Caco-2 (cell line): ENCODE data around the gene CRYBB2. TPM values are rescaled to one million over a fixed set of nuclear protein-coding genes. Genes with fewer than 3 reads are reported as not detected.
"Not testable (repeated sequence)": the region's sequence is repeated elsewhere in the genome, so short reads cannot be mapped to it uniquely, and the experiment has no call there.

Source experiments
- BruUV-seq: library from RNA; stranded (reverse); fragments of 400-500 nt; replicated peaks from 2 replicates; lab custom pipeline; 2021; lab: Mats Ljungman, UMichigan
- CTCF ChIA-PET: fragments of 300-600 bp; sonication (Branson Sonifier 250); formaldehyde crosslinking; loops from one replicate; lab custom pipeline; 2022; ENCODE audit warnings: antibody characterized with exemption; lab: Charles Lee
- POLR2A ChIA-PET: fragments of 300-600 bp; sonication (Branson Sonifier 250); formaldehyde crosslinking; loops from one replicate; lab custom pipeline; 2022; ENCODE audit warnings: antibody characterized with exemption; lab: Charles Lee
- DNase-seq, 2 experiments: peaks; one replicate each; pipeline versions ENCODE4 v3.0.0 to v3.0.0-alpha.2; 2020 to 2022
- H3K27me3 ChIP-seq: replicated peaks from 2 replicates; pipeline ENCODE4 v1.6.0; 2011; ENCODE audit warnings: low read length; ENCODE audit not compliant: control insufficient read depth, insufficient read depth
- H3K36me3 ChIP-seq: 2 replicates; pipeline ENCODE4 v1.5.1; 2011; ENCODE audit warnings: low read length; ENCODE audit not compliant: control insufficient read depth, insufficient read depth
- H3K4me1 ChIP-seq: fragments of 250-450 bp; sonication (Bioruptor Pico); 2 replicates; pipeline ENCODE4 v1.5.1; 2020; ENCODE audit warnings: mild to moderate bottlenecking
- H3K4me3 ChIP-seq: 2 replicates; pipeline ENCODE4 v1.5.1; 2011; ENCODE audit warnings: low read depth, mild to moderate bottlenecking, control low read depth, low read length
- H3K9me3 ChIP-seq: fragments of 250-450 bp; sonication (Bioruptor Pico); 2 replicates; pipeline ENCODE4 v1.5.1; 2020; ENCODE audit warnings: mild to moderate bottlenecking, moderate library complexity
- H3K27ac Mint-ChIP-seq: one replicate; pipeline ENCODE4 v1.8.0; 2022; ENCODE audit warnings: mixed read lengths; ENCODE audit not compliant: unreplicated experiment
- H3K27me3 Mint-ChIP-seq: one replicate; pipeline ENCODE4 v1.8.0; 2022; ENCODE audit warnings: mixed read lengths; ENCODE audit not compliant: insufficient read depth, unreplicated experiment
- H3K36me3 Mint-ChIP-seq: one replicate; pipeline ENCODE4 v1.8.0; 2022; ENCODE audit warnings: mild to moderate bottlenecking, mixed read lengths; ENCODE audit not compliant: insufficient read depth, unreplicated experiment
- H3K4me1 Mint-ChIP-seq: one replicate; pipeline ENCODE4 v1.8.0; 2022; ENCODE audit warnings: low read depth, mixed read lengths; ENCODE audit not compliant: unreplicated experiment
- H3K4me3 Mint-ChIP-seq: one replicate; pipeline ENCODE4 v1.8.0; 2022; ENCODE audit warnings: mild to moderate bottlenecking, moderate library complexity, mixed read lengths; ENCODE audit not compliant: unreplicated experiment
- H3K9me3 Mint-ChIP-seq: one replicate; pipeline ENCODE4 v1.8.0; 2022; ENCODE audit warnings: mixed read lengths; ENCODE audit not compliant: unreplicated experiment
- CTCF ChIP-seq, 2 experiments: fragments of 200-600 bp in 1 of 2; IDR thresholded peaks; 1 replicate in 1 of 2; 2 replicates in 1 of 2; pipeline versions ENCODE4 v1.5.1 to v1.8.0; 2011 to 2022; ENCODE audit warnings: antibody characterized with exemption in 1 of 2, control low read depth in 1 of 2, inconsistent platforms in 1 of 2, low read depth in 1 of 2, low read length in 1 of 2, mild to moderate bottlenecking in 1 of 2, moderate library complexity in 1 of 2; ENCODE audit not compliant: insufficient read depth in 1 of 2, severe bottlenecking in 1 of 2, unreplicated experiment in 1 of 2
- intact Hi-C: fragments of 100-400 bp; cut with micrococcal nuclease; formaldehyde crosslinking; loops from one replicate; pipeline ENCODE4 v1.10.0; 2022; ENCODE audit not compliant: unreplicated experiment
- total RNA-seq: library from RNA; stranded (reverse); gene quantifications from 2 replicates; pipeline ENCODE4 v1.2.3, GENCODE V29; 2022

Gene CRYBB2
- total RNA-seq, 1 experiment from 2014 or later = not detected

- intact Hi-C loops = no loop called here
- H3K9me3 Mint-ChIP-seq = no peaks in the 10 kb centered on the region
- H3K4me3 ChIP-seq = no peak overlapping the region
- no peaks in the 10 kb centered on the region for H3K4me1 ChIP-seq
- H3K36me3 Mint-ChIP-seq = peaks cover 14% of the 10 kb centered on the region
- ChIA-PET CTCF (interaction anchor here (0.6 to 1.5 kb wide), 7 partner anchors 21 to 218 kb away, joined by 3 to 9 read pairs (median 4); no protein-coding TSS in a partner anchor), POLR2A (no interaction called here)
- no peaks in the 10 kb centered on the region for H3K27me3 ChIP-seq
- no TSS peak for BruUV-seq
- TF ChIP-seq CTCF (IDR thresholded peaks at IDR 0.05; ENCODE audit: insufficient read depth in 1 of 2, low read depth in 1 of 2, low read length in 1 of 2, severe bottlenecking in 1 of 2, unreplicated experiment in 1 of 2) = peak; percentile 73 to 86
- peak; percentile 70 to 78 for DNase-seq
- H3K4me1 Mint-ChIP-seq = no peaks in the 10 kb centered on the region
- no peaks in the 10 kb centered on the region; the same call in none of the 2 replicates for H3K36me3 ChIP-seq
- peak overlapping the region; percentile 9 for H3K27ac Mint-ChIP-seq
- no peak overlapping the region for H3K4me3 Mint-ChIP-seq
- no peaks in the 10 kb centered on the region for H3K27me3 Mint-ChIP-seq
- no peaks in the 10 kb centered on the region for H3K9me3 ChIP-seq
Observed at GRCh38 chr22:25202290-25202921, 17.0 kb upstream of the CRYBB2 start.

- POLR2A ChIA-PET = no interaction called here
- Histone ChIP-seq H3K9me3 (no peaks in the 10 kb centered on the region), H3K4me3 (no peak overlapping the region), H3K4me1 (no peaks in the 10 kb centered on the region), H3K27me3 (no peaks in the 10 kb centered on the region), H3K36me3 (no peaks in the 10 kb centered on the region; the same call in none of the 2 replicates)
- Mint-ChIP-seq H3K9me3 (no peaks in the 10 kb centered on the region), H3K4me1 (no peaks in the 10 kb centered on the region), H3K4me3 (no peak overlapping the region), H3K36me3 (peaks cover 11% of the 10 kb centered on the region), H3K27ac (no peak overlapping the region), H3K27me3 (no peaks in the 10 kb centered on the region)
- no peak for TF ChIP-seq CTCF (IDR thresholded peaks at IDR 0.05; ENCODE audit: insufficient read depth in 1 of 2, low read depth in 1 of 2, low read length in 1 of 2, severe bottlenecking in 1 of 2, unreplicated experiment in 1 of 2)
- CTCF ChIA-PET = interaction anchor here (1.0 to 1.5 kb wide), 4 partner anchors 21 to 92 kb away, joined by 3 to 9 read pairs (median 4); no protein-coding TSS in a partner anchor
- BruUV-seq = no TSS peak
- intact Hi-C loops = no loop called here
- DNase-seq = no peak
Observed at GRCh38 chr22:25203082-25203481, 16.4 kb upstream of the CRYBB2 start.

GRCh38 chr22:25204547-25204946 is 14.9 kb upstream of the CRYBB2 start:
- intact Hi-C loops, H3K9me3 ChIP-seq, H3K27ac Mint-ChIP-seq, H3K4me3 Mint-ChIP-seq, H3K36me3 ChIP-seq, H3K9me3 Mint-ChIP-seq, H3K27me3 ChIP-seq, H3K4me1 ChIP-seq, H3K4me1 Mint-ChIP-seq, POLR2A ChIA-PET, H3K27me3 Mint-ChIP-seq, BruUV-seq, DNase-seq, CTCF ChIA-PET, H3K4me3 ChIP-seq: not testable (repeated sequence)
- H3K36me3 Mint-ChIP-seq = peaks cover 11% of the 10 kb centered on the region
